ENCODE results near the gene PYCARD.
"Not testable (repeated sequence)": the region's sequence is repeated elsewhere in the genome, so short reads cannot be mapped to it uniquely, and the experiment has no call there.

PYCARD gene

GRCh38 chr16:31202414-31203375 lies at the start of gene PYCARD:
Gene PYCARD, minus strand, starts transcription at chr16:31202760. Its CDS starts 70 bp downstream, at chr16:31202690.
- peak; percentile 20 for DNase-seq (ENCODE audit: low spot score)

- DNase-seq (ENCODE audit: low spot score) = no peak
Observed at GRCh38 chr16:31251435-31251834, 48.9 kb upstream of the PYCARD start.

- no peak for DNase-seq (ENCODE audit: low spot score)
Observed at GRCh38 chr16:31250782-31251384, 48.3 kb upstream of the PYCARD start.

- DNase-seq (ENCODE audit: low spot score) = no peak
Observed at GRCh38 chr16:31248344-31248743, 45.8 kb upstream of the PYCARD start.

- no peak for DNase-seq (ENCODE audit: low spot score)
Observed at GRCh38 chr16:31246296-31246695, 43.7 kb upstream of the PYCARD start.

DNA sequence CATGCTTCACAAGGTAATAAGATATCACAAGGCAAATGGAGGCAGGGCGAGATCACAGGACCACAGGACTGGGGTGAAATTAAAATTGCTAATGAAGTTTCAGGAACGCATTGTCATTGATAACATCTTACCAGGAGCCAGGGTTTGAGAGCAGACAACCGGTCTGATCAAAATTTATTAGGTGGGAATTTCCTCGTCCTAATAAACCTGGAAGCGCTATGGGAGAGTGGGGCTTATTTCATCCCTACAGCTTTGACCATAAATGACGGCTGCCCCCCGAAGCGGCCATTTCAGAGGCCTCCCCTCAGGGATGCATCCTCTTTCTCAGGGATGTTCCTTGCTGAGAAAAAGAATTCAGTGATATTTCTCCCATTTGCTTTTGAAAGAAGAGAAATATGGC lies 43.0 kb upstream of the PYCARD start:
- not testable (repeated sequence) for DNase-seq (ENCODE audit: low spot score)

DNA sequence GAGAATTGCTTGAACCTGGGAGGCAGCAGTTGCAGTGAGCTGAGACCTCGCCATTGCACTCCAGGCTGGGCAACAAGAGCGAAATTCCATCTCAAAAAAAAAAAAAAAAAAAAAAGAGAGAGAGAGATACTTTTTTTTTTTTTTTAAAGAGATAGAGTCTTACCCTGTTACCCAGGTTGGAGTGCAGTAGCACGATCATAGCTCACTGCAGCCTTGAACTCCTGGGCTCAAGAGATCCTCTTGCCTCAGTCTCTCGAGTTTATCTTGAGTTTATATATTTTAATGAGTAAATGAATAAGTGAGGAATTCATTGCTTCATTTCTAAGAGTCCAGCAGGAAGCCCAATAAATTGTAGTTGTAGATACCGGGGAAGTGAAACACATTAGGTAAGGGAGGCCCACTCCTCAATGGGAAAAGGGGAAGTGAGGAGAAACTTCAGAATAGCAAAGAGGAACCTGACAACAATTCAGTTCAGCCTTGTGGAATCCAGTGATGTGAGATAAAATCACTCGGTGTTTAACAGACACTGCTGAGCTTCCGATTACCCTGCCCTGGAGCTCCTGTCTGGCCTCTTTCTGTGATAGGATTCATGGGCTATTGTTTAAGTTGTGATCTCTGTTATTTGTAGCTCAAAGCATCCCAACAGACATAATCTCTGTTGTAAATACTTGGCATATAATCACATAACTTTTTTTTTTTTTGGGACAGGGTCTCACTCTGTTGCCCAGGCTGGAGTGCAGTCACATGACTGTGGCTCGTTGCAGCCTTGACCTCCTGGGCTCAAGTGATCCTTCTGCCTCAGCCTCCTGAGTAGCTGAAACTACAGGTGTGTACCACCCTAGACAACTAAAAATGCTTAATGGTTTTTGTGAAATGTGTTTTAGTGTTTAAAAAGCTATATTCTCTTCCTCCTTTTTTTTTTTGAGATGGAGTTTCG lies 41.4 kb upstream of the PYCARD start:
- DNase-seq (ENCODE audit: low spot score) = no peak

- no peak for DNase-seq (ENCODE audit: low spot score)
Observed at GRCh38 chr16:31242206-31242605, 39.6 kb upstream of the PYCARD start.

GRCh38 chr16:31238041-31238440 lies 35.5 kb upstream of the PYCARD start:
- no peak for DNase-seq (ENCODE audit: low spot score)

GRCh38 chr16:31229501-31229900 lies 26.9 kb upstream of the PYCARD start:
- no peak for DNase-seq (ENCODE audit: low spot score)

DNA sequence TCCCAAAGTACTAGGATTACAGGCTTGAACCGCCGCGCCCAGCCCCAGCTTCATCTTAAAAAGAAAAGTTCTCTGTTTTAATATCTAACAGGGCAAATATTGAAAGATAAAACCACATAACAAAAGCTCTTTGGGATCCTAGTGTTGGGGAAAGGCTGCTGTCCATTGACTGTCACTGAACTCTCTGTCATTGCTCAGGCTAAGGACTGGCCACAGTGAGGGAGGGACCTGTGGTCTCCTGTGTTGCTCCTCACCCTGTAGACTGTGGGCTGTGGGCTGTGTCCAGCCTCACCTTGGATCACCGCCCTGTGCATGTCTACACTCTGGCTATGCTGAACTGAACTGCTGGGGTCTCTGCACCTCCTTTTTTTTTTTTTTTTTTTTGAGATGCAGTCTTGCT lies 25.6 kb upstream of the PYCARD start:
- DNase-seq (ENCODE audit: low spot score) = no peak

- no peak for DNase-seq (ENCODE audit: low spot score)
Observed at GRCh38 chr16:31225193-31225592, 22.6 kb upstream of the PYCARD start.

DNA sequence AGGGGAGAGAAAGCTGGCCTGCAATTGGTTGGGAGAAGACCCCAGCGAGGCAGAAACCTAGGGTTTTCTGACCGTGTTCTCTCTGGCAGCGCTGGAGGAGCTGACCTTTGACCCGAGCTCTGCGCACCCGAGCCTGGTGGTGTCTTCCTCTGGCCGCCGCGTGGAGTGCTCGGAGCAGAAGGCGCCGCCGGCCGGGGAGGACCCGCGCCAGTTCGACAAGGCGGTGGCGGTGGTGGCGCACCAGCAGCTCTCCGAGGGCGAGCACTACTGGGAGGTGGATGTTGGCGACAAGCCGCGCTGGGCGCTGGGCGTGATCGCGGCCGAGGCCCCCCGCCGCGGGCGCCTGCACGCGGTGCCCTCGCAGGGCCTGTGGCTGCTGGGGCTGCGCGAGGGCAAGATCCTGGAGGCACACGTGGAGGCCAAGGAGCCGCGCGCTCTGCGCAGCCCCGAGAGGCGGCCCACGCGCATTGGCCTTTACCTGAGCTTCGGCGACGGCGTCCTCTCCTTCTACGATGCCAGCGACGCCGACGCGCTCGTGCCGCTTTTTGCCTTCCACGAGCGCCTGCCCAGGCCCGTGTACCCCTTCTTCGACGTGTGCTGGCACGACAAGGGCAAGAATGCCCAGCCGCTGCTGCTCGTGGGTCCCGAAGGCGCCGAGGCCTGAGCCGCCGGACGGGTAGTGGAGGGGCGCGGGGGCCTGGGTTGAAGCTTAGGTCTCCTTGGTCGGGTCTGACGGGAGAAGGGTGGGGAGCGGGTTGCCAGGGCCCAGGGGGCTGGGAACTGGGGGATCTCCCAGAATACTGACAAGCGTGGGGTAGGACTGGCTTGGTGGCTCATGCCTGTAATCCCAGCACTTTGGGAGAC lies 21.8 kb upstream of the PYCARD start:
- no peak for DNase-seq (ENCODE audit: low spot score)

DNA sequence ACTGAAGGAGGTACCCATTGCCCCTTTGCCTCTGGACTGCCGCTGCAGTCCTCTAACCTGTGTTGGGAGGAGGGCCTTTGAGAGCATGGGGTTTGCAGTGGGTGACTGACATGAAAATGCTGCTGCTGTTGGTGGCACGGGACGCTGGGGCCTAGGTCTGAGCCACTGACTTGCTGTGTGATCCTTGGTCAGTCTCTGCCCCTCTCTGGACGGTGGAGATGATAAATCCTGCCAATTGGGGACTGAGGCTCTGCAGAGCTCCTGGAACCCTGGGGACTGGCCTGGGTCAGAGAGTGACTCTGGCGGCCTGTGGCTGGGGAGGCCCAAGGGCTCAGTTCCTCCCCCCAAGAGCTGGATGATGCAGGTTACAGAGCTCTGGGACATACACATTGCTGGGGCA lies 20.5 kb upstream of the PYCARD start:
- no peak for DNase-seq (ENCODE audit: low spot score)

- no peak for DNase-seq (ENCODE audit: low spot score)
Observed at GRCh38 chr16:31221357-31222160, 19.0 kb upstream of the PYCARD start.

DNA sequence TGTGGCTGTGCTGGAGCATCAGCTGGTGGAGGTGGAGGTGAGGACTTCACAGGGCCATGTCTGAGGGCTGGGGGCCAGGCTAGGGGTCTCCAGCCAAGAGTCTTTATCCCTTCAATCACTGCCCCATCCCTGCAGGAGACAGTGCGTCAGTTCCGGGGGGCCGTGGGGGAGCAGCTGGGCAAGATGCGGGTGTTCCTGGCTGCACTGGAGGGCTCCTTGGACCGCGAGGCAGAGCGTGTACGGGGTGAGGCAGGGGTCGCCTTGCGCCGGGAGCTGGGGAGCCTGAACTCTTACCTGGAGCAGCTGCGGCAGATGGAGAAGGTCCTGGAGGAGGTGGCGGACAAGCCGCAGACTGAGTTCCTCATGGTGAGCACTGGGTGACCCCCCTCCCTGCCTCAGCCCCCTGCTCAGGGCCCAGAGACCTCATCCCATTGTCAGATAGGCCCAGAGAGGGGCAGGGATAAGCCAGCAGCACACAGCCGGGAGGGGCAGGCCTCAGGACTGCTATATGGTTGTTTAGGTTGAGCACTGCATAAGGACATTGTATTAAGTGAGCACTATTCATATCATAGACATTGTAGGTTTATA lies 16.7 kb upstream of the PYCARD start:
- DNase-seq (ENCODE audit: low spot score) = no peak

GRCh38 chr16:31217136-31217530 lies 14.6 kb upstream of the PYCARD start:
- DNase-seq (ENCODE audit: low spot score) = no peak

DNA sequence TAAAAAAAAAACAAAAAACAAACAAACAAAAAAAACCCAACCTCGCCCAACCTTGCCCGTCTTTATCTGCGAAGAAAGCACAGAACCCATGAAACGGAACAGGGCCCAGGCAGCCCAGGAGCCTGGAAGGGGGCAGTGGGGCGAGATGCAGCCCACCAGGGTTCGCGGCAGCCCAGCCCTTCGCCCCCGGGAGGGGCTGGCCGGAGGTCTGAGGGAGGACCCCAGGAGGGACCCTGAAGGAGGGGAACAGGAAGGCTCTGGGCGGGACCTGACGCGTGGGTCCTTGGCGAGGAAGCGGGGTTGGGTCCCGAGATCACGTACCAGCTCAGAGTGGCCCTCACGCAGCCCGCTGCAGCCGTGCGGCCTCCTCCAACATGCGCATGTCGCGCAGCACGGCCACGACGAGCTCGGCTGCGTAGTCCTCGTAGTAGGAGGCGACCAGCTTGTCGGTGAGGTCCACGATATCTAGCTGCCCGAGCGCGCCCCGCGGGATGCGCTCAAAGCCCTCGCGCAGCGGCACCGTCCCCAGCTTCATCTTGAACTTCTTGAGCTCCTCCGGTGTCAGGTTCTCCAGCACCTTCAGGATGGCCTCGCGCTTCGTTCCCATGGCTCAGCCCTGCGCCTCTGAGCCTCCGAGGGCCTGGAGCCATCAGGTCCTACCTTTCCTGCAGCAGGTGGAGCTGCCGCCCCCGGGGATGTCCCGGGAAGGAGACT lies 14.0 kb upstream of the PYCARD start, which contains the start of gene PYDC1:
Gene PYDC1 (minus strand): TSS at position 714 of the 714 bp plus-strand sequence. CDS start 107 bp downstream, at position 607.
- DNase-seq (ENCODE audit: low spot score) = no peak

Measured in putamen (tissue), 1 donor.